ENCODE results near the gene DHDDS. TPM values are rescaled to one million over a fixed set of nuclear protein-coding genes. Genes with fewer than 3 reads are reported as not detected.

DHDDS gene
- total RNA-seq, 4 donors from 2014 or later, result 7.1 to 42.6 (median 26.6) TPM

DNA sequence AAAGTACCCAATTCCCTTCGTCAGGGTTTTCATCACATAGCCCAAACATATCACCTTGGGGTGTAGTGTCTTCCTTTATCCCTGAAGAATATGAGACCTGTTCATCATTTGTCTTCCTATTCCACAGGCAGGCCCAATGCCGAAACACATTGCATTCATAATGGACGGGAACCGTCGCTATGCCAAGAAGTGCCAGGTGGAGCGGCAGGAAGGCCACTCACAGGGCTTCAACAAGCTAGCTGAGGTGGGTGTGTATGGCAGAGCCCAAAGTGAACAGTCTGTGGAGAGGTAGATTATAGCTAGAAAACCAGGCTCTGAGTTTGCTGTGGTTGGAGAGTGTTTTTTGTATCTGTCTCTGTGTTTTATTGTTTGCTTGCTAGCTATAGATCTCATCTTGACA is 5.9 kb downstream of the DHDDS start:
- intact Hi-C loops (cut with DNase I; ENCODE audit: low total_unique reads), result no loop called here
- no peak for TF ChIP-seq POLR2A (IDR thresholded peaks at IDR 0.05)
- TF ChIP-seq, protein P1, sequence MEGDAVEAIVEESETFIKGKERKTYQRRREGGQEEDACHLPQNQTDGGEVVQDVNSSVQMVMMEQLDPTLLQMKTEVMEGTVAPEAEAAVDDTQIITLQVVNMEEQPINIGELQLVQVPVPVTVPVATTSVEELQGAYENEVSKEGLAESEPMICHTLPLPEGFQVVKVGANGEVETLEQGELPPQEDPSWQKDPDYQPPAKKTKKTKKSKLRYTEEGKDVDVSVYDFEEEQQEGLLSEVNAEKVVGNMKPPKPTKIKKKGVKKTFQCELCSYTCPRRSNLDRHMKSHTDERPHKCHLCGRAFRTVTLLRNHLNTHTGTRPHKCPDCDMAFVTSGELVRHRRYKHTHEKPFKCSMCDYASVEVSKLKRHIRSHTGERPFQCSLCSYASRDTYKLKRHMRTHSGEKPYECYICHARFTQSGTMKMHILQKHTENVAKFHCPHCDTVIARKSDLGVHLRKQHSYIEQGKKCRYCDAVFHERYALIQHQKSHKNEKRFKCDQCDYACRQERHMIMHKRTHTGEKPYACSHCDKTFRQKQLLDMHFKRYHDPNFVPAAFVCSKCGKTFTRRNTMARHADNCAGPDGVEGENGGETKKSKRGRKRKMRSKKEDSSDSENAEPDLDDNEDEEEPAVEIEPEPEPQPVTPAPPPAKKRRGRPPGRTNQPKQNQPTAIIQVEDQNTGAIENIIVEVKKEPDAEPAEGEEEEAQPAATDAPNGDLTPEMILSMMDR (IDR thresholded peaks at IDR 0.05), result no peak
- H3K36me3 ChIP-seq, result no peaks in the 10 kb centered on the region
- no peak overlapping the region for H3K4me3 ChIP-seq
- H3K27me3 ChIP-seq, result no peaks in the 10 kb centered on the region
- peaks cover 0 to 7% of the 10 kb centered on the region in 2 donors for H3K4me1 ChIP-seq
- no peaks in the 10 kb centered on the region for H3K9me3 ChIP-seq
- DNase-seq, result no peak
- H3K27ac ChIP-seq, result no peak overlapping the region

DNA sequence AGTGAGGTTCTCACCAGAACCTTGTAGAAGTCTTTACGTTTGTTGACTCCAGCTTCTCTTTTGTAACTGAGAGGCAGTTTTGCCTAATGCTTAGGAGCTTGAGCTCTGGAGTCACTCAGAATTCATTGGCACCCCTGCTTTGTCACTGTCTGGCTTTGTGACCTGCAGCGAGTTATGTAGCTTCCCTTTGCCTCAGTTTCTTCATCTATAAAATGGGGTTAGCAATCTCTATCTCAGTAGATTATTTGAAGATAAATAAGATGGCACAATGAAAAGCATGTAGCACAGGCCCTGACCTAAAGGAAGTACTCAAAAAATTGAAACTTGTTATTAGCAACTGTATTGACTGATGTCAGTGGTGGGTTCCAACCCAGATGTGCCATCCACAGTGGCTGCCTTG is 8.1 kb downstream of the DHDDS start:
- Histone ChIP-seq H3K4me1 (no peaks in the 10 kb centered on the region), H3K9me3 (no peaks in the 10 kb centered on the region), H3K4me3 (no peak overlapping the region), H3K27me3 (no peaks in the 10 kb centered on the region), H3K36me3 (no peaks in the 10 kb centered on the region), H3K27ac (no peak overlapping the region)
- no peak for TF ChIP-seq POLR2A (IDR thresholded peaks at IDR 0.05)
- TF ChIP-seq, protein P1 (IDR thresholded peaks at IDR 0.05), result no peak
- no peak for DNase-seq
- intact Hi-C loops (cut with DNase I; ENCODE audit: low total_unique reads), result no loop called here

DNA sequence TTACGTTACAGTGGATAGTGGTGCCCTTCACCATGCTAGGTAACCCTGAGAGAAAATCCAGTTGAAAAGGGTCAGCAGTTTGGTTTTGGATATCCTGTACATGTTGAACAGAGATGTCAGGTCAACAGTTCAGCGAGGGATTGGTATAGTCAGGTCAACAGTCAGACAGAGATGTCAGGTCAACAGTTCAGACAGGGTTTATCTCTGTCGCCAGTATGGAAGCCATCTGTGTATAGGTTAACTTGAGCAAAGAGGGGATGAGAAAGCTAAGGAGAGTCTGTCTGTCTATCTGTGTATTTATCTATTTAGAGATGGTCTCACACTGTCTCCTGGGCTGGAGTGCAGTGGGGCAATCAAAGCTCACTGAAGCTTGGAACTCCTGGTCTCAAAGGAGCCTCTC is 17.7 kb downstream of the DHDDS start:
- no peaks in the 10 kb centered on the region for H3K27me3 ChIP-seq
- intact Hi-C loops (cut with DNase I; ENCODE audit: low total_unique reads), result no loop called here

DNA sequence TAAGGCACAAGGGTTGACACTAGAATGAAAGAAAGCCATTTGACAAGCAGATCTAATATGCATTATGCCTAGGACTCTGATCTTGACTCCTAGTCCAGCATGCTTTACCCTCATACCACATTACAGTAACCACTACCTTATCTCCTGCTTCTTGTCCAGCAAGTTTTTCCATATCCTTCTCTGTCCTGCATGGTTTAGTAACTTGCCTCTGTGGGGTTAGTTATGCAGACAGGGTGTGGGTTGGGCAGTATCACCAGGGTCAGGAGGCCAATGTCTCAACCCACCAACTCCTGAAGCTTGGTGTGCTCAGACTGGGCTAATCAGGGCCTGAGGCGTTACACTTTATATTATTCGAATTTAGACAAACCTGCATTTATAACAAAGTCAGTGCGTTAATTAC is 18.8 kb downstream of the DHDDS start:
- Histone ChIP-seq H3K4me1 (no peaks in the 10 kb centered on the region), H3K9me3 (no peaks in the 10 kb centered on the region), H3K4me3 (no peak overlapping the region), H3K27ac (no peak overlapping the region), H3K27me3 (no peaks in the 10 kb centered on the region), H3K36me3 (no peaks in the 10 kb centered on the region)
- no peak for TF ChIP-seq POLR2A (IDR thresholded peaks at IDR 0.05)
- TF ChIP-seq, protein P1 (IDR thresholded peaks at IDR 0.05), result no peak
- intact Hi-C loops (cut with DNase I; ENCODE audit: low total_unique reads), result no loop called here
- DNase-seq, result no peak

More for the DNA sequence above, 17.7 kb downstream of the DHDDS start:
- Histone ChIP-seq H3K4me1 (no peaks in the 10 kb centered on the region), H3K27ac (no peak overlapping the region), H3K9me3 (no peaks in the 10 kb centered on the region), H3K4me3 (no peak overlapping the region), H3K36me3 (no peaks in the 10 kb centered on the region)
- TF ChIP-seq POLR2A (IDR thresholded peaks at IDR 0.05), result no peak
- TF ChIP-seq, protein P1 (IDR thresholded peaks at IDR 0.05), result no peak
- DNase-seq, result no peak

DNA sequence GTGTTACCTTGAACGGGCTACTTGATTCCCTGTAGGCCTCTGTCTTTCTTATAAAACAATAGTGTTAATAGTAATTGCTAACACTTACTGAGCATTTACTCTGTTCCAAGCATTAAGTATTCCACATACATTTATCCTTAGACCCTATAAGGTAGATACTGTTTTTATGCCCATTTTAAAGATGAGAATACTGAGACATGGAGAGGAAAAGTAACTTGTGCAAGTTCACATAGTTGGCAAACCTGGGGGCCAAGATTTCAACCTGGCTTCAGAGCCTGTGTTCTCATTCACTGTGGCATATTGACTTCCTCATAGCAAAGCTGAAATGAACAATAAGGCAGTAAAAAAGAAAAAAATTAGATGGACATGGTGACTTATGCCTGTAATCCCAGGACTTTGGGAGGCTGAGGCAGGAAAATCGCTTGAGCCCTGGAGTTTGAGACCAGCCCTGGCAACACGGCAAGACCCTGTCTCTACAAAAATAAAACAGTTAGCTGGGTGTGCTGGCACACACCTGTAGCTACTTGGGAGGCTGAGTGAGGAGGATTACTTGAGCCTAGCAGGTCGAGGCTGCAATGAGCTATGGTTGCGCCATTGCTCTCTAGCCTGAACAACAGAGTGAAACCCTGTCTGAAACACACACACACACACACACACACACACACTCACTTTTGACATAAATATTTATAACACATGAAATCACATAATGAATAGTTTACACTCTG is 20.5 kb downstream of the DHDDS start:
- no peaks in the 10 kb centered on the region for H3K4me1 ChIP-seq
- H3K27me3 ChIP-seq, result no peaks in the 10 kb centered on the region
- no peak overlapping the region for H3K4me3 ChIP-seq
- H3K9me3 ChIP-seq, result no peaks in the 10 kb centered on the region
- H3K27ac ChIP-seq, result no peak overlapping the region
- H3K36me3 ChIP-seq, result no peaks in the 10 kb centered on the region
- TF ChIP-seq, protein P1 (IDR thresholded peaks at IDR 0.05), result no peak
- TF ChIP-seq POLR2A (IDR thresholded peaks at IDR 0.05), result no peak
- intact Hi-C loops (cut with DNase I; ENCODE audit: low total_unique reads), result no loop called here
- no peak for DNase-seq

Data from uterus (tissue), 4 donors.